GM21367 (cell line): Measurements from ENCODE around the gene LYSMD4.

ENCODE experiments used
- ATAC-seq: cut with Tn5 transposase; IDR thresholded peaks from one replicate; pipeline ENCODE4 v1.9.1; 2021; ENCODE audit not compliant: unreplicated experiment

The LYSMD4 gene

DNA sequence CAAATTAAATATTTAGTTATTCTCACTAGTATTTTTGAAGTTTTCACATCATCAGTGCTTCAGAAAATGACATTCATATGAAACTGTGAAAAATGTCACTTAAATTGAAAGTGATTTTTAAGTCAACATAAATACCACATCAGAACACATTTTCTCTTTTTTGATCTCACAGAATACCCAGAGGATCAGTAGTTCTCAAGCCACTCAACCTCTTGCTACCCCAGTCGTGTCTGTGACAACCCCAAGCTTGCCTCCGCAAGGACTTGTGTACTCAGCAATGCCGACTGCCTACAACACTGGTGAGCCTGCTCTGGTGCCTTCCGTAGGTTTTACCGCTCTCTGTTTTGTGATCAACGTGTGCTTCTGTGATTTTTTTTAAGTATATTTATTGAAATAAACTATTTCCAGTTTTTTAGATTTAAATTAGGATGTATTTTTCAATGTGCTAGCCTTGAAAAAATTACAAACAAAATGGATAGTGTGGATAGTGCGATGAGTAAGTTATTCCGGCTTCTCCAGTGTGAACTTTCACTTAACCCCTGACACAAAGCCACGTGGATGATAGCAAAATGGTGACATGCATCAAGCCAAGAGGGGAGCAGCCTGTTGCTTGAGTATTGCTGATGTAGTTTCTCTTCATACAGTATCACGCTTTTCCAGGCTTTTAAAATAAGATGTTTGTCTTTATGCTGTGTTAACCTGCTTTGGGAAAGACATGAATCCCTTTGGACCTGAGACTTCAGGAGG is 26.5 kb downstream of the LYSMD4 start:
- ATAC-seq: no peak

DNA sequence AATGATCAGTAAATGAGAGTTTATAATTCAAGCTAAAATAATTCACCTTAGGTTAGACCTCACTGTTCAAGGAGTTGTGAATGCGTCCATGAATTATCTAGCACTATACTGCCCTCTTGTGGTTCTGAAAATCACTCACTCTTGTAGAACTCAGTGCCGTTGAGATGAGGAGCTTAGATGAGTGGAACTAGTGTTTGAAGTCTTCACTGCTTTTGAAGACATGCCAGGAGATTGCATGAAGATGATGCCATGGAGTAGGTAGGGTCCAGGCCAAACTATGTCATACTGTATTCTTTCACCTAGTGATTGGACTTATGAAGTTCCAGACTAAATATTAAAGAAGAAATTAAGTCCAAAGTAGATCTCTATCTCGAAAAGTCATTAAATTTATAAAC is 28.8 kb downstream of the LYSMD4 start:
- ATAC-seq: peak; percentile 66

DNA sequence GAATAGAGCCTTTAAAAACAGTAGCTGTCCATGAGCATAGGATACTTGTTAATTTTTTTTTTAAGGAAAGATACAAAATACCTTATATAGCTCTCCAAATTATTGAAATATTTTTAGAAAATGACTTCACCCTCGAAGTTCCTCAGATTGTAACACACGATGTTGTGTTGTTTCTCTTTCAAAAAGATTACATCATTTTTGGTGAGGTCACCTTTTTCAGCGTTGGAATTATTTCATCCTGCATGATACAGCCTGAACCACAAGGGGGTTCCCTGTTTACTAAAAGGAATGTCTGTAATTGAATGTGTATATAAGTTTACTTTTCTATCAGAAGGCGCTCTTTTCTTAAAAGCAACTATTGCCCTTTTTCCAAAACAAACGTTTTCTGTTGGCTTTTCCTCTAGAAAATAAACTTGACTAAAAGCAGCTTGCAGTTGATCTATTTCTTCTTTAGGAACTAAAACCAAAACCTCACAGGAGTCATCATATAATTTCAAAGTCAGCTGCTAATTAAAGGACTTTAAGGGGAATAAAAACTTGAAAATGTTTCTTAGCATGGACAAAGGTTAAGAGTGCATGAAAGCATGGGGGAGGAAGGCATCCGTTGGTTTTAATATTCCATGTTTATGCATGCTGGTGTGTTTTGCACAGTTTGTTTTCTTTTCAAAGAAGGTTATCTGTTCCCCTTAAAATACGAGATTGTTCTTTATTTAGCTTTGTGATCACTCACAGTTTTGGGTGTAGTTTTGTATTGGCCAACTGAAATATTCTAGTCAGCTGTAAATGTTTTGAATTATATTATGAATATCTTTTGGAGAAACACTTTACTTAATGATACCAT is 29.4 kb downstream of the LYSMD4 start:
- peak; percentile 4 for ATAC-seq

DNA sequence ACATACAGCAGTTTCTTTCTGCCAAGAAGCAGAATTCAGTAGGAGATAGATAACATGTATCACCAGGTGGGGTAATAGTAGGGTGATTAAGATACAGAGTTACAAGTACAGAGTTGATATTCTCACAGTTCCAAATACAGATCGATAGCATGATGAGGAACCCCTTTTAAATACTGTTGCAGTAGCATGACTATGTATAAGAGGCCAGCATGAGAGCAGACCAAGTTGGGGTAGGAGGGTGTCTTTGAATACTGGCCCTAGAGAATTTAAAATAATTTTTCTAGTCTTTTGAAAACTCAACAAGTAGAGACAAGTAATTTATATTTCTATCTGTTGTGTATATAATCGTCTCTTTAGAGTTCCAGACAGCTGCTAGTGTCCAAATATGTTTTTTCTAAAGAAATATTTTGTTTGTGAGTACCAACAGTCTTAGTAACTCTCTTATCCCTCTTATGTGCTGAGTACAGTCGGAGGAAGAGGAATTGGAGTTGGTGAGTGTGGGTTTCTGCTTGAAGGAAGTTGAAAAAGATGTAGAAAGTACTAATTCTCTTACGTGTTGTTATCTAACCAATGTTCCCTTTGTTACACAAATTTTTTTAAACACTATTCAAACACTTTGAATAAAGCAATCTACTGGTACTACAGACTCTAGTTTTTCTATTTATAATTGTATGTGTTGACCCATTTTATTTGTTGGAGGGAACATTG is 30.2 kb downstream of the LYSMD4 start:
- ATAC-seq: no peak

DNA sequence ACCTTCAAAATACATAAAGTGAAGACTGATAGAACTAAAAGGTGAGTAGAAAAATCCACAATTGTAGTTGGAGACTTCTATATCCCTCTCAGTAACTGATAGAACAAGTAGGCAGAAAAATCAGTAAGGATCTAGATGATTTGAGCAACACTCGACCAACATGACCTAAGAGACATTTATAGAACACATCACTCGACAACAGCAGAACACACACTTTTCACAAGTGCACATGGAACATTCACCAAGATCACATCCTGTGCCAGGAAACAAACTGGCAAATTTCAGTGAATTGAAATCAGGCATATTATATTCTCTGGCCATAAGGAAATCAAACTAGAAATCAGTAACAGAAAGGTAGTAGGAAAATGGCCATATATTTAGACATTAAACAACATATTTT is 37.1 kb downstream of the LYSMD4 start:
- ATAC-seq: no peak

DNA sequence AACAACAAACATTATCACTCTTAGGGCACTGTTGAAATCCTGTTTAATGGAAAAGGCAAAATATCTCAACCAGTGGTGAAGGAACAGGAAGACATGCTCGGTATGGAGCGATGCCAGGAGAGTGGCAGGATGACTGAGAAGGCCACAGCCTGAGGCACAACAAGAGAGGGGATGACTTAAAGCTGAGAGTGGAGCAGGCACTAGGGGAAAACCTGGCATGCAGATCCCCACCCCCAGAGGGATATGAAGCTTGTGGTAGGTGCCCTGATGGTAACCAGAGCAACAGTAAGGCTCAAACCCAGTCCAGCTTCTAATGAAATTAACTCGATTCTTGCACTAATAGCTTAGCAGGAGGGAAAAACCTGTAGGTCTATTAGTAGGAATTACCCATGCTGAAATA is 40.4 kb downstream of the LYSMD4 start:
- ATAC-seq: no peak

DNA sequence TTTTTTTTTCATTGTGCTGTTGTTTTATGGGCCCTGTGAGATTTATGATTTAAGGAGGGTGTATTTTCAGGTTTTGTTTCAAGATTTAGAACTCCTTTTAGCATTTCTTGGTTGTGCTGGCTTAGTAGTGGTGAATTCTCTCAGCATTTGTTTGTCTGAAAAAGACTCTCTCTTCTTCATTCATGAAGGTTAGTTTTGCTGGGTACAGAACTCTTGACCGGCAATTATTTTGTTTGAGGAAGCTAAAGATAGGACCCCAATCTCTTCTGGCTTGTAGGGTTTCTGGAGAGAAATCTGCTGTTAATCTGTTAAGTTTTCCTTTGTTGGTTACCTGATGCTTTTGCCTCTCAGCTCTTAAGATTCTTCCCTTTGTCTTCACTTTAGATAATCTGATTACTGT is 46.9 kb downstream of the LYSMD4 start:
- no peak for ATAC-seq

DNA sequence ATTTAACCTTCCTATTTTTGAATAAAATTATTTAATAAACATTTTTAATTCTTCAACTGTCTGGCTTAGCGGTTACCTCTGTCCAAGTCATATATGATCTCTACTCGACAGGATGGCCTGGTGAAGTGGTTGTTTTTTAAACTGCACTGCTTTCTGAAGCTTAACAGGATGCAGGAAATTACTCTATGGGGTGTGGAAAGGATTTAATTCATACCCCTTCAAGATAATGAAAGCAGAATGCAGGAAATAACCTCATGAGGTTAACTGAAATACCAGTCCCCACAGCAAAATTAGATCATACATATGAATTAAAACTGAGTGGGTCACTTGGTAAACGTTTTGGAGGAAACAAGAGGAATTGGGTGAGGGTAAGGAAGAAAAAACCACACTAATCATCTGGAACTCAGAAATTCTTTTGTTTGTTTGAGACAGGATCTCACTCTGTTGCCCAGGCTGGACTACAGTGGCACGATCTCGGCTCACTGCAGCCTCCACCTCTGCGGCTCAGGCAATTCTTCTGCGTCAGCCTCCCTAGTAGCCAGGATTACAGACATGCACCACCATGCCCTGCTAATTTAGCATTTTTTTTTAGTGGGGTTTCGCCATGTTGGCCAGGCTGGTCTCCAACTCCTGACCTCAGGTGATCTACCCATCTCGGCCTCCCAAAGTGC is 50.1 kb downstream of the LYSMD4 start:
- no peak for ATAC-seq

DNA sequence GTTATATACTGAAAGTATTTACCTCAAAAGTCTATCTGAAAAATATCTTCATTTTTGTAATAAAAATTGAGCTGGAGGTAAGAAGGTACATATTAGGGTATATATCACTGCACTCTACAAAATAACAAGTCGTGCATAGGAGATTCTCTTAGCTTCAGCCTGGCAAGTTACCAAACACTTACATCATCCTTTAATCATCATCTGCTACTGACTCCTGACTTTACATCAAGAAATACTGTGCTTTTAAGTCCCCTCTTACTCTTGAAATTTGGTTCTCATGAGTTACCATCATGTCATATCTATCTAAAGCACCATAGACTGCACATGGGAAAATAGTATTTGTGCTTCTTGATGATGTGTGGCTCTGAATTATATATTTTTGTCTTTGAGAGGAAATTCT is 50.8 kb downstream of the LYSMD4 start:
- ATAC-seq: no peak

DNA sequence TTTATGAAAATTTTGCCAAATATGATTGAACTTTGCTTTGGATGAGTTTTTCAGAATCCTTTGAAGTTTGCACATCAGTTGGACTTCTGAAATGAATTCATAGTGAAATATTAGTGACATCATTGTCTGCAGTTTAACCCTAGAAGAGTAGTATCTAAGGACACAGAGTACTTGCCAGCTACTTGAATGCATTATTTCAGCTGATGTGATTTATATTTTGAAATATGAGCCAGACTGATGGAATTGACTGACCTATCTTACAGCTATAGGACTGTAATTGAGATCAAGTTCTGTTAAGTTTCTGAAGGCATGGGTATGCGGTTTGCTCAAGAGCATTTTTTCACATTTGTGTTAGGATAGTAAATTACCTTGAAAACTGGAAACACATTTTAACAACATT is 51.2 kb downstream of the LYSMD4 start:
- ATAC-seq: no peak

DNA sequence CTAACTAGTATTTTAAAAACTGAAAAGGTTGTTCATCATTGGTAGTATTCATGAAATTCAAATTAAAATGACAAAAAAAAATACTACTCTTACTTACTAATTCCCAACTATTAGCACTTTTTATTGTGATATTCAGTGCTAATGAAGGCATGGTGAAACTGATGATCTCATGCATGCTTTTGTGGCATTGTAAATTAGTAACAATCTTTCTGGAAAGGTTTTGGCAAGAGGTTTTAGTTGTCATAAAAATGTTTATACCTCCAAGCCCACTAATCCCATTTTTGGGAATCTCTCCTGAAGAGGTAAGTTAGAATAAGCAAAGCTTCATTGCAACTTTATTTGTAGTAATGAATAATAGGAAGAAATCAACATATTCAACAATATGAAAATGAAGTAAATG is 53.0 kb downstream of the LYSMD4 start:
- ATAC-seq: no peak

DNA sequence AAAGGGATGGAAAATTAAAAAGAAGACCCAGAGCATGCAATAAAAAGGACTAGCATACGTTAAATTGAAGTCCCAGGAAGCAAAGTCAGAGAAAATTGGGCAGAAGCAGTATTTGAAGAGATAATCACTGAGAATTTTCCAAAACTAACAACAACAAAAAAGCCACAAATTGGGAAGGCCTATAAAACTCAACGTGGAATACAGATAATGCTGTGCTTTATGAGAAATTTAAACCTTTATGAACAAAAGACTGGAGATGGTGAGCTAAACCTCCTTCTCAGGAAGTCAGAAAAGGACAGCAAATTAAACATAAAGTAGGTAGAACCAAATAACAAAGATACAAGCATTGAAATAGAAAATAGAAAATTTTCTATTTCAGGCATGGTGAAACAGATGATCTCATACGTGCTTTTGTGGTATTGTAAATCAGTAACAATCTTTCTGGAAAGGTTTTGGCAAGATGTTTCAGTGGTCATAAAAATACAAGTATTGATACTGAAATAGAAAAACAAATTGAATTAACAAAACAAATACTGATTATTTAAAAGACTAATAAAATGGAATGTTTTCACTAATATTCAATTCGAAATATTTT is 55.6 kb downstream of the LYSMD4 start:
- ATAC-seq: peak; percentile 56
